ENCODE measurements around the gene MATN1. TPM values are rescaled to one million over a fixed set of nuclear protein-coding genes. Genes with fewer than 3 reads are reported as not detected.

Gene MATN1
- total RNA-seq, 1 experiment from 2014 or later, result 0.12 TPM

GRCh38 chr1:30760596-30761324 is 37.4 kb upstream of the MATN1 start:
- H4K20me1 ChIP-seq (ENCODE audit: insufficient read depth), result no peaks in the 10 kb centered on the region
- no peaks in the 10 kb centered on the region for H3K9me3 ChIP-seq (ENCODE audit: control insufficient read depth in 1 of 2, insufficient read depth in 1 of 2, low read depth in 1 of 2, low read length in 2 of 2)
- DNase-seq (ENCODE audit: low read depth, low spot score) (no peak), ATAC-seq (no peak)
- intact Hi-C loops (cut with micrococcal nuclease), result no loop called here
- TF ChIP-seq RAD21 (IDR thresholded peaks at IDR 0.05; ENCODE audit: low read depth), result no peak
- TF ChIP-seq SP1 (IDR thresholded peaks at IDR 0.05; ENCODE audit: low read depth), result no peak
- TF ChIP-seq POLR2AphosphoS5 (IDR thresholded peaks at IDR 0.05; ENCODE audit: low read depth, low read length), result no peak
- no peak for TF ChIP-seq TCF7L2 (IDR thresholded peaks at IDR 0.05; ENCODE audit: borderline replicate concordance, extremely low read depth, insufficient read depth, insufficient read length)
- no peak for TF ChIP-seq ZFX (IDR thresholded peaks at IDR 0.05)
- no peak for TF ChIP-seq ZNF274 (IDR thresholded peaks at IDR 0.05; ENCODE audit: low read depth, low read length)
- TF ChIP-seq ELF1 (IDR thresholded peaks at IDR 0.05; ENCODE audit: borderline replicate concordance, low read depth), result no peak
- TF ChIP-seq EGR1 (IDR thresholded peaks at IDR 0.05; ENCODE audit: low read depth), result no peak
- no peak for TF ChIP-seq ATF3 (IDR thresholded peaks at IDR 0.05)
- TF ChIP-seq YY1 (IDR thresholded peaks at IDR 0.05; ENCODE audit: extremely low read depth, insufficient replicate concordance, low read depth, low read length), result no peak
- no peak for TF ChIP-seq SIN3A (IDR thresholded peaks at IDR 0.05; ENCODE audit: low read depth)
- no peak for TF ChIP-seq REST (IDR thresholded peaks at IDR 0.05; ENCODE audit: low read depth)
- no peak for TF ChIP-seq POLR2A (IDR thresholded peaks at IDR 0.05; ENCODE audit: borderline replicate concordance, extremely low read depth, insufficient read depth, insufficient read length)
- TF ChIP-seq EZH2phosphoT487 (IDR thresholded peaks at IDR 0.05; ENCODE audit: borderline replicate concordance), result no peak
- TF ChIP-seq FOSL1 (IDR thresholded peaks at IDR 0.05; ENCODE audit: low read depth), result no peak
- no peak for TF ChIP-seq CBX3 (IDR thresholded peaks at IDR 0.05; ENCODE audit: low read depth)
- TF ChIP-seq CEBPB (IDR thresholded peaks at IDR 0.05; ENCODE audit: low read depth), result no peak
- no peak for TF ChIP-seq ZBTB33 (IDR thresholded peaks at IDR 0.05; ENCODE audit: extremely low read depth, insufficient replicate concordance, low read length)
- no peak for TF ChIP-seq EZH2 (IDR thresholded peaks at IDR 0.05)
- no peak overlapping the region for H3K4me3 ChIP-seq (replicated peaks in 1 of 2; ENCODE audit: low read depth in 1 of 2, low read length in 2 of 2)
- H3K9me2 ChIP-seq (ENCODE audit: insufficient read depth), result no peaks in the 10 kb centered on the region
- no peaks in the 10 kb centered on the region for H3K36me3 ChIP-seq (ENCODE audit: control insufficient read depth in 1 of 2, insufficient read depth in 2 of 2, low read length in 2 of 2)
- ChIA-PET RAD21 (ENCODE audit: low non-redundant PET in 1 of 2, low total read pairs in 2 of 2, uncharacterized antibody in 2 of 2, unreplicated experiment in 2 of 2) (no interaction called here), POLR2A (no interaction called here), CTCF (no interaction called here)
- H3K4me2 ChIP-seq (ENCODE audit: low read length), result no peak overlapping the region
- no peak overlapping the region for H3K9ac ChIP-seq (ENCODE audit: low read length)
- no peaks in the 10 kb centered on the region for H3K27me3 ChIP-seq (ENCODE audit: insufficient read depth, low read length)
- no TSS peak for BruUV-seq (replicated peaks)
- H2AFZ ChIP-seq (ENCODE audit: low read depth, low read length, poor library complexity, severe bottlenecking), result no peak overlapping the region
- H3K4me1 ChIP-seq (ENCODE audit: control insufficient read depth in 1 of 2, insufficient read depth in 2 of 2, low read length in 2 of 2), result peaks cover 0 to 27% of the 10 kb centered on the region in 2 experiments; a peak in 3 of 4 replicates
- no peaks in the 10 kb centered on the region for H3K79me2 ChIP-seq (ENCODE audit: insufficient read depth, low read length)
- no peak overlapping the region for H3K27ac ChIP-seq (ENCODE audit: low read depth, low read length)
